NCI-H69 (cell line): ENCODE results near the gene UBR4.

ENCODE experiments used
- DNase-seq: peaks from one replicate; lab custom pipeline; 2025; lab: John Stamatoyannopoulos, UW

UBR4 gene

GRCh38 chr1:19091196-19091953, 118.7 kb downstream of the UBR4 start:
- no peak for DNase-seq

GRCh38 chr1:19089524-19089923, 120.5 kb downstream of the UBR4 start:
- DNase-seq: no peak

GRCh38 chr1:19088717-19089442, 121.2 kb downstream of the UBR4 start:
- no peak for DNase-seq

- DNase-seq: no peak
Observed at GRCh38 chr1:19087737-19088594, 122.1 kb downstream of the UBR4 start.

- no peak for DNase-seq
Observed at GRCh38 chr1:19087017-19087736, 122.9 kb downstream of the UBR4 start.

GRCh38 chr1:19086176-19086875, 123.7 kb downstream of the UBR4 start:
- no peak for DNase-seq

GRCh38 chr1:19084206-19084738, 125.8 kb downstream of the UBR4 start:
- DNase-seq: no peak

- DNase-seq: no peak
Observed at GRCh38 chr1:19083081-19083480, 127.0 kb downstream of the UBR4 start.

- DNase-seq: no peak
Observed at GRCh38 chr1:19081218-19081893, 128.7 kb downstream of the UBR4 start.

- DNase-seq: no peak
Observed at GRCh38 chr1:19080721-19081120, 129.3 kb downstream of the UBR4 start.

GRCh38 chr1:19079541-19080472, 130.3 kb downstream of the UBR4 start:
- no peak for DNase-seq

- no peak for DNase-seq
Observed at GRCh38 chr1:19078536-19078935, 131.5 kb downstream of the UBR4 start.

GRCh38 chr1:19076841-19077616, 133.0 kb downstream of the UBR4 start:
- DNase-seq: no peak

GRCh38 chr1:19074902-19075721, 135.0 kb downstream of the UBR4 start:
- DNase-seq: no peak

GRCh38 chr1:19074361-19074901, 135.6 kb downstream of the UBR4 start:
- no peak for DNase-seq

- DNase-seq: no peak
Observed at GRCh38 chr1:19073311-19074186, 136.5 kb downstream of the UBR4 start.
